ENCODE data around the gene IGSF3. TPM values are rescaled to one million over a fixed set of nuclear protein-coding genes. Genes with fewer than 3 reads are reported as not detected.
A peak's percentile ranks its signal among the peaks of the same experiment; 100 is the strongest.

IGSF3 gene
- total RNA-seq, 4 donors from 2014 or later = 0.25 to 1.2 (median 0.72) TPM

GRCh38 chr1:116697548-116698243, 30.2 kb upstream of the IGSF3 start:
- intact Hi-C loops (cut with DNase I; ENCODE audit: low total_unique reads) = no loop called here
- peak; percentile 56 to 58 for ATAC-seq
- TF ChIP-seq, protein P1, sequence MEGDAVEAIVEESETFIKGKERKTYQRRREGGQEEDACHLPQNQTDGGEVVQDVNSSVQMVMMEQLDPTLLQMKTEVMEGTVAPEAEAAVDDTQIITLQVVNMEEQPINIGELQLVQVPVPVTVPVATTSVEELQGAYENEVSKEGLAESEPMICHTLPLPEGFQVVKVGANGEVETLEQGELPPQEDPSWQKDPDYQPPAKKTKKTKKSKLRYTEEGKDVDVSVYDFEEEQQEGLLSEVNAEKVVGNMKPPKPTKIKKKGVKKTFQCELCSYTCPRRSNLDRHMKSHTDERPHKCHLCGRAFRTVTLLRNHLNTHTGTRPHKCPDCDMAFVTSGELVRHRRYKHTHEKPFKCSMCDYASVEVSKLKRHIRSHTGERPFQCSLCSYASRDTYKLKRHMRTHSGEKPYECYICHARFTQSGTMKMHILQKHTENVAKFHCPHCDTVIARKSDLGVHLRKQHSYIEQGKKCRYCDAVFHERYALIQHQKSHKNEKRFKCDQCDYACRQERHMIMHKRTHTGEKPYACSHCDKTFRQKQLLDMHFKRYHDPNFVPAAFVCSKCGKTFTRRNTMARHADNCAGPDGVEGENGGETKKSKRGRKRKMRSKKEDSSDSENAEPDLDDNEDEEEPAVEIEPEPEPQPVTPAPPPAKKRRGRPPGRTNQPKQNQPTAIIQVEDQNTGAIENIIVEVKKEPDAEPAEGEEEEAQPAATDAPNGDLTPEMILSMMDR (IDR thresholded peaks at IDR 0.05 in 4 of 5, conservative IDR thresholded peaks at IDR 0.05 in 1 of 5) = no peak
- TF ChIP-seq POLR2A (IDR thresholded peaks at IDR 0.05) = no peak
- Histone ChIP-seq H3K9me3 (no peaks in the 10 kb centered on the region), H3K27ac (no peak overlapping the region), H3K4me3 (no peak overlapping the region), H3K4me1 (no peaks in the 10 kb centered on the region), H3K27me3 (no peaks in the 10 kb centered on the region), H3K36me3 (no peaks in the 10 kb centered on the region)
- no peak for DNase-seq
- in situ Hi-C loops (cut with MboI; ENCODE audit: low sequenced_read_pairs in 4 of 4) = no loop called here

- no peak overlapping the region for H3K4me3 ChIP-seq
- no peak for TF ChIP-seq POLR2A (IDR thresholded peaks at IDR 0.05)
- TF ChIP-seq, protein P1 (IDR thresholded peaks at IDR 0.05 in 4 of 5, conservative IDR thresholded peaks at IDR 0.05 in 1 of 5) = no peak
- DNase-seq = peak in 1 of 2 donors; percentile 32
- no peaks in the 10 kb centered on the region for H3K9me3 ChIP-seq
- in situ Hi-C loops (cut with MboI; ENCODE audit: low sequenced_read_pairs in 4 of 4) = no loop called here
- no peak overlapping the region for H3K27ac ChIP-seq
- peak in 1 of 2 donors; percentile 58 for ATAC-seq
- H3K36me3 ChIP-seq = no peaks in the 10 kb centered on the region
- H3K4me1 ChIP-seq = no peaks in the 10 kb centered on the region
- H3K27me3 ChIP-seq = no peaks in the 10 kb centered on the region
- intact Hi-C loops (cut with DNase I; ENCODE audit: low total_unique reads) = no loop called here
Observed at GRCh38 chr1:116694524-116694923, 27.0 kb upstream of the IGSF3 start.

DNA sequence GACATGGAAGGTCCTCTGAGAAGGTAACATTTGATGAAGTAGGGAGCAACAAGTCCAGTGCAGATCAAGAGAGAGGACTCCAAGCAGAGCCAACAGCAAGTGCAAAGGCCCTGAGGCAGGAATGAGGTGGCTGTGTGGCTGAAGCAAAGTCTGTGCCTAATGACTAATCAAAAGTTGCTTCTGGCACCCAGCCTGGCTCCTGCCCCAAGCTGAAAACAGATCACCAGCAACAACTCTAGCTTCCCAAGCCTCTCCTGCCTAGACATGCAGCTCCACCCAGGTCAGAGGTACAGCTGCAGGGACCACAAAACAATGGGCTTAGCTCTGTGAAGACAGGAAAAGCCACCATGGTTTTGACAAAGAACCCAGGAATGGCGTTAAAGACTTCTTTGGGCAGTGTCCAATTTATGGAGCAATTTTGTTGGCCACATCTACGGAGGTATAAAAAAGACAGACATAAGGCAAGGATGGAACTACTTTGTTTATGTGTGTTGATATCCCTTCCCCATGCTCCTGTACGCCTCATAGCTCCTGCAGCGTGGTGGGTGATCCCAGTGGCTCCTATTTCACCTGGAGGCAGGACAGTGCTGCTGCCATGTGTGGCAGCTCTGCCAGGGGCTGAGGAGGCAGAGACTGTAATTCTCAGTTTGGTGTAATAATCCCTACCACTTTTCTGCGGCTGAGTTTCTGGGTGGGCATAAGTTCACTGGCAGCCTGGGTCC, 26.4 kb upstream of the IGSF3 start:
- Histone ChIP-seq H3K36me3 (no peaks in the 10 kb centered on the region), H3K4me1 (no peaks in the 10 kb centered on the region), H3K4me3 (no peak overlapping the region), H3K27ac (no peak overlapping the region), H3K27me3 (no peaks in the 10 kb centered on the region), H3K9me3 (no peaks in the 10 kb centered on the region)
- intact Hi-C loops (cut with DNase I; ENCODE audit: low total_unique reads) (no loop called here), in situ Hi-C loops (cut with MboI; ENCODE audit: low sequenced_read_pairs in 4 of 4) (no loop called here)
- TF ChIP-seq, protein P1 (IDR thresholded peaks at IDR 0.05 in 4 of 5, conservative IDR thresholded peaks at IDR 0.05 in 1 of 5) = no peak
- TF ChIP-seq POLR2A (IDR thresholded peaks at IDR 0.05) = no peak
- DNase-seq (peak in 1 of 2 donors; percentile 23), ATAC-seq (peak in 1 of 2 donors; percentile 29)

DNA sequence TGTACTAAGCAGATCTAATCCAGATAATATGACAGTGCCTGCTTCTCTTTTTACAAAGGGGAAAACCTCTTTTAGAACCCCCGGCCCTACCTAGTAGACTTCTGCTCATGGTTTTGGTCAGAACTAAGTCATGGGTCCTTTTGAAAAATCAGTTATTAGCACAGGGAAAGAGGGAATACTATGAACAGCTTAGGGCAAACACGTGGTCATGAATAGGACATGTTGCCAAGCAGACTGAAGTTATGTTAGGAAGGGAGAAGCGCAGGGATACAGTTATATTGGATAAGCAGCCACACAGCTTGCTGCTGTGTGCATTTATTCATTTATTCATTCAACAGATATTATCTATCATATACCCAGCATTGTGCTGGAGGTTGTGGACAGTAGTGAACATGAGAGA, 25.3 kb upstream of the IGSF3 start:
- Histone ChIP-seq H3K4me1 (no peaks in the 10 kb centered on the region), H3K4me3 (no peak overlapping the region), H3K27ac (no peak overlapping the region), H3K27me3 (no peaks in the 10 kb centered on the region), H3K36me3 (no peaks in the 10 kb centered on the region), H3K9me3 (no peaks in the 10 kb centered on the region)
- in situ Hi-C loops (cut with MboI; ENCODE audit: low sequenced_read_pairs in 4 of 4) (no loop called here), intact Hi-C loops (cut with DNase I; ENCODE audit: low total_unique reads) (no loop called here)
- ATAC-seq (no peak), DNase-seq (no peak)
- TF ChIP-seq POLR2A (IDR thresholded peaks at IDR 0.05) = no peak
- TF ChIP-seq, protein P1 (IDR thresholded peaks at IDR 0.05 in 4 of 5, conservative IDR thresholded peaks at IDR 0.05 in 1 of 5) = no peak

Measured in gastrocnemius medialis (tissue), 4 donors.